Hematopoietic multipotent progenitor cell treated with erythropoietin and hydrocortisone succinate and interleukin-3 and kit ligand, for 17 days (in vitro differentiated cells): ENCODE data around the gene PNPLA2.

Experiments used
- DNase-seq: peaks from one replicate; pipeline ENCODE4 v3.0.0-alpha.2; 2015; ENCODE audit warnings: low spot score

The PNPLA2 gene

GRCh38 chr11:860234-861104 lies 41.8 kb downstream of the PNPLA2 start:
- peak; percentile 36 for DNase-seq

GRCh38 chr11:861105-861479 lies 42.4 kb downstream of the PNPLA2 start:
- DNase-seq, result no peak

- DNase-seq, result peak; percentile 86
Observed at GRCh38 chr11:862081-862661, 43.5 kb downstream of the PNPLA2 start.

GRCh38 chr11:862696-863022 lies 43.9 kb downstream of the PNPLA2 start:
- DNase-seq, result no peak

GRCh38 chr11:863023-863909 lies 44.6 kb downstream of the PNPLA2 start:
- DNase-seq, result no peak

GRCh38 chr11:863910-864827 lies 45.5 kb downstream of the PNPLA2 start:
- no peak for DNase-seq

GRCh38 chr11:864898-865297 lies 46.2 kb downstream of the PNPLA2 start:
- no peak for DNase-seq

- no peak for DNase-seq
Observed at GRCh38 chr11:865462-866430, 47.0 kb downstream of the PNPLA2 start.

GRCh38 chr11:866481-866880 lies 47.8 kb downstream of the PNPLA2 start:
- no peak for DNase-seq

GRCh38 chr11:867856-868358 lies 49.2 kb downstream of the PNPLA2 start:
- DNase-seq, result no peak

- no peak for DNase-seq
Observed at GRCh38 chr11:868394-868793, 49.7 kb downstream of the PNPLA2 start.

GRCh38 chr11:868802-869201 lies 50.1 kb downstream of the PNPLA2 start:
- DNase-seq, result no peak

GRCh38 chr11:869399-870126 lies 50.8 kb downstream of the PNPLA2 start:
- DNase-seq, result no peak

- DNase-seq, result no peak
Observed at GRCh38 chr11:870127-870413, 51.4 kb downstream of the PNPLA2 start.

GRCh38 chr11:870418-870817 lies 51.7 kb downstream of the PNPLA2 start:
- no peak for DNase-seq

GRCh38 chr11:871472-871871 lies 52.8 kb downstream of the PNPLA2 start:
- DNase-seq, result no peak

GRCh38 chr11:872799-873198 lies 54.1 kb downstream of the PNPLA2 start:
- no peak for DNase-seq

GRCh38 chr11:873706-874105 lies 55.0 kb downstream of the PNPLA2 start:
- DNase-seq, result no peak
